ENCODE data around the gene CCBE1. TPM values are rescaled to one million over a fixed set of nuclear protein-coding genes. Genes with fewer than 3 reads are reported as not detected.

The CCBE1 gene
- 16.6 and 21.7 TPM in 2 replicates for total RNA-seq

GRCh38 chr18:59697236-59697932 is at the start of gene CCBE1:
TSS of gene CCBE1 (minus strand) at chr18:59697423.

Other genes starting within 250 kb of the CCBE1 start
- 3.1 and 6.8 TPM in 2 replicates for gene PMAIP1, start 202.6 kb upstream of the CCBE1 start, total RNA-seq

Data from smooth muscle cell of bladder (primary cell).